Lung (tissue), 12 donors: Measurements from ENCODE around the gene SNTB2. TPM values are rescaled to one million over a fixed set of nuclear protein-coding genes. Genes with fewer than 3 reads are reported as not detected.

Experiments
- ATAC-seq: fragments of 200-7000 bp; cut with Tn5 transposase; one replicate; pipeline ENCODE4 v1.9.1; 2020; ENCODE audit warnings: moderate number of reproducible peaks; ENCODE audit not compliant: insufficient read depth, low FRiP score
- DNase-seq, 3 donors: peaks; one replicate each; pipeline ENCODE4 v3.0.0-alpha.2; 2013 to 2017
- H3K27ac ChIP-seq, 2 donors: one replicate each; pipeline ENCODE4 v1.5.1; 2013; ENCODE audit warnings: mild to moderate bottlenecking in 2 of 2, moderate library complexity in 2 of 2, control low read depth in 1 of 2, inconsistent platforms in 1 of 2, low read depth in 1 of 2, low read length in 1 of 2
- H3K27me3 ChIP-seq, 3 donors: one replicate each; pipeline ENCODE4 v1.5.1; 2013; ENCODE audit warnings: low read length in 2 of 3; ENCODE audit not compliant: control insufficient read depth in 3 of 3, insufficient read depth in 3 of 3
- H3K36me3 ChIP-seq, 4 donors: one replicate each; pipeline ENCODE4 v1.5.1; 2013; ENCODE audit warnings: low read length in 4 of 4, mild to moderate bottlenecking in 1 of 4, moderate library complexity in 1 of 4; ENCODE audit not compliant: control insufficient read depth in 4 of 4, insufficient read depth in 4 of 4
- H3K4me1 ChIP-seq, 5 donors: one replicate each; pipeline ENCODE4 v1.5.1; 2013; ENCODE audit warnings: low read length in 5 of 5, mild to moderate bottlenecking in 2 of 5, moderate library complexity in 1 of 5; ENCODE audit not compliant: control insufficient read depth in 5 of 5, insufficient read depth in 5 of 5
- H3K4me3 ChIP-seq: one replicate; pipeline ENCODE4 v1.5.1; 2013; ENCODE audit warnings: mild to moderate bottlenecking, control low read depth, moderate library complexity
- H3K9ac ChIP-seq, 2 donors: one replicate each; pipeline ENCODE4 v1.5.1; 2013; ENCODE audit warnings: low read length in 2 of 2, control low read depth in 1 of 2; ENCODE audit not compliant: insufficient read depth in 1 of 2
- H3K9me3 ChIP-seq, 4 donors: one replicate each; pipeline ENCODE4 v1.5.1; 2013; ENCODE audit warnings: low read length in 3 of 4, mild to moderate bottlenecking in 1 of 4, moderate library complexity in 1 of 4; ENCODE audit not compliant: control insufficient read depth in 4 of 4, insufficient read depth in 3 of 4
- WGBS, 2 donors: extraction: QIAGEN DNeasy Blood & Tissue Kit; methylation state at CpG; one replicate each; pipeline ENCODE4 v1.1.7; 2013; 5-methylcytosine and 5-hydroxymethylcytosine counted together
- polyA plus RNA-seq, 2 donors: library from polyadenylated mRNA; stranded (reverse); fragments of 200-250 nt; gene quantifications; one replicate each; pipeline ENCODE4 v1.2.1, GENCODE V29; 2013
- total RNA-seq, 2 donors: library from RNA; depleted of rRNA in 1 of 2; stranded (reverse); fragments of >200 nt in 1 of 2; gene quantifications; one replicate each; pipeline ENCODE4 v1.2.1, GENCODE V29; 2014 to 2021
- TF ChIP-seq, protein P1 (sequence below): IDR thresholded peaks from 2 replicates; pipeline ENCODE4 v1.5.1; 2012; ENCODE audit warnings: mild to moderate bottlenecking; ENCODE audit errors: control extremely low read depth, extremely low read depth
- donor health status: control.
- donor health status: control.
- donor health status: Bipolar disorder and iron deficiency.
- donor health status: healthy.
- donor health status: DM: yes; HTN: yes; CAD: no.

The SNTB2 gene
- total and polyA plus RNA-seq, 4 donors, result 4.5 to 42.8 (median 19.1) TPM

DNA sequence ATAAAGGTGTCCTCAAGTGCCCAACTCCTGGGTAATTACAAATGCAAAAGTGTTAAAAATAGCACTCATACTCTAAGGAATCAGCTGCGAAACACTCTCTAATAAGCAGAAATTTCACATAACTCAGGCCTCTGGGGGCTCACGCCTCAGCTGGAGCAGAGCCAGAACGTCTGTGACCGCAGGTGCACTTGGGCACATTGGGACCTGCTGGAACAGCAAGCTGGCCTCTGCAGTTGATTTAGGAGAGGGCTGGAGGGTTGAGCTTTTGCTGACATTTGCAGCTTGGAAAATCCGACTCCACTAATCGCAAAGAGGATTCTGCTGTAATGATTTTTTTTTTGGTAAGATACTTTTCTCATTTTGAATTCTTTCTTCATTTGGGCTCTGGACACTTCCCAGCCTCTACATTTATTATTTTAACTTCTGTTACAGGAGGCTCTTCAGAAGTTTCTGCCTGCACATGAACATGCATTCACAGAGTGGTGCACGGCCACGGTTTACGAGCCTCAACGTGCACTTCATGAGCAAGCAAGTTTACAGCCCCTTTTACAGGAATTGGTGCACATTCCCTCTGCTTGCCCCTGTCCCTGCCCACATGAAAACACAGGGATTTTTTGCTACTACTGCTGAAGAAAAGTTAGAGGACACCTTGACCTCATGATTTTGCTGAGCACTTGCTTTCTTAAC, 4.1 kb upstream of the SNTB2 start:
- H3K27me3 ChIP-seq, result no peaks in the 10 kb centered on the region
- no peaks in the 10 kb centered on the region for H3K36me3 ChIP-seq
- ATAC-seq (no peak), DNase-seq (peak; percentile 48 to 65 (median 51))
- peaks cover 0 to 21% (median 11%) of the 10 kb centered on the region in 5 donors for H3K4me1 ChIP-seq
- 59 to 77% methylated on average over 10 of the region's 10 CpGs for WGBS, 2 donors
- no peak overlapping the region for H3K27ac ChIP-seq
- H3K4me3 ChIP-seq, result no peak overlapping the region
- no peak overlapping the region for H3K9ac ChIP-seq
- no peaks in the 10 kb centered on the region for H3K9me3 ChIP-seq
- TF ChIP-seq, protein P1, sequence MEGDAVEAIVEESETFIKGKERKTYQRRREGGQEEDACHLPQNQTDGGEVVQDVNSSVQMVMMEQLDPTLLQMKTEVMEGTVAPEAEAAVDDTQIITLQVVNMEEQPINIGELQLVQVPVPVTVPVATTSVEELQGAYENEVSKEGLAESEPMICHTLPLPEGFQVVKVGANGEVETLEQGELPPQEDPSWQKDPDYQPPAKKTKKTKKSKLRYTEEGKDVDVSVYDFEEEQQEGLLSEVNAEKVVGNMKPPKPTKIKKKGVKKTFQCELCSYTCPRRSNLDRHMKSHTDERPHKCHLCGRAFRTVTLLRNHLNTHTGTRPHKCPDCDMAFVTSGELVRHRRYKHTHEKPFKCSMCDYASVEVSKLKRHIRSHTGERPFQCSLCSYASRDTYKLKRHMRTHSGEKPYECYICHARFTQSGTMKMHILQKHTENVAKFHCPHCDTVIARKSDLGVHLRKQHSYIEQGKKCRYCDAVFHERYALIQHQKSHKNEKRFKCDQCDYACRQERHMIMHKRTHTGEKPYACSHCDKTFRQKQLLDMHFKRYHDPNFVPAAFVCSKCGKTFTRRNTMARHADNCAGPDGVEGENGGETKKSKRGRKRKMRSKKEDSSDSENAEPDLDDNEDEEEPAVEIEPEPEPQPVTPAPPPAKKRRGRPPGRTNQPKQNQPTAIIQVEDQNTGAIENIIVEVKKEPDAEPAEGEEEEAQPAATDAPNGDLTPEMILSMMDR, result no peak

GRCh38 chr16:69187446-69188235, 677 bp downstream of the SNTB2 start:
- H3K27ac ChIP-seq, result peak overlapping the region; percentile 90 to 99
- H3K36me3 ChIP-seq, result no peaks in the 10 kb centered on the region
- ATAC-seq (peak; percentile 14), DNase-seq (peak; percentile 53 to 65 (median 56))
- no peaks in the 10 kb centered on the region for H3K9me3 ChIP-seq
- 0% methylated on average over 54 to 76 of the region's 76 CpGs for WGBS, 2 donors
- no peaks in the 10 kb centered on the region for H3K27me3 ChIP-seq
- peaks cover 4 to 28% (median 5%) of the 10 kb centered on the region in 5 donors for H3K4me1 ChIP-seq
- peak overlapping the region; percentile 68 to 87 for H3K9ac ChIP-seq
- H3K4me3 ChIP-seq, result peak overlapping the region; percentile 96
- TF ChIP-seq, protein P1, result no peak

GRCh38 chr16:69188236-69188549, 1.2 kb downstream of the SNTB2 start:
- ATAC-seq, result no peak
- no peaks in the 10 kb centered on the region for H3K27me3 ChIP-seq
- H3K9me3 ChIP-seq, result no peaks in the 10 kb centered on the region
- H3K27ac ChIP-seq, result peak overlapping the region in 1 of 2 donors; percentile 99
- peaks cover 0 to 25% (median 5%) of the 10 kb centered on the region in 5 donors for H3K4me1 ChIP-seq
- H3K4me3 ChIP-seq, result peak overlapping the region; percentile 96
- 2 to 4% methylated on average over 5 of the region's 5 CpGs for WGBS, 2 donors
- no peaks in the 10 kb centered on the region for H3K36me3 ChIP-seq
- DNase-seq, result peak in 1 of 3 donors; percentile 68
- H3K9ac ChIP-seq, result peak overlapping the region; percentile 68 to 87
- TF ChIP-seq, protein P1, result no peak
